Measurements from ENCODE around the gene FILIP1L. TPM values are rescaled to one million over a fixed set of nuclear protein-coding genes. Genes with fewer than 3 reads are reported as not detected.

Gene FILIP1L
- total RNA-seq, 4 donors from 2014 or later: 28.3 to 56.3 (median 43.2) TPM

DNA sequence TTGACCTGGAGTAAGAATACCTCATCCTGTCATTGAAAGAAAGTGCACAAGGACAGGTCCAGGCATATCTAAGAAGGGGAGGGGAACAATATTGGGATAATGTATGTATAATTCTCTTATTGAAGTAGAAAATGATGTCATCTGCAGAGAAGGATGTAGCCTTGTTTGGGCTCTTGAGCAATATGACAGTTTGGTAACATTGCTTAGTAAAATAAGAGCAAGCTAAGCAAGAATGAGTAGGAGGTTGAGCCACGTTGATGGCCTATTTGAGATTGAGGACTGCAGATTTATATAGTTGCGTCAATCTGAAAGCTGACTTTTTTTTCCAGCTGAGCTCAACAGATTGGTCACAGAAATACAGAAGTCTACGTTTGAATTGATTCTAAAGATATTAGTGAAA is 145.2 kb downstream of the FILIP1L start:
- TF ChIP-seq, protein P1, sequence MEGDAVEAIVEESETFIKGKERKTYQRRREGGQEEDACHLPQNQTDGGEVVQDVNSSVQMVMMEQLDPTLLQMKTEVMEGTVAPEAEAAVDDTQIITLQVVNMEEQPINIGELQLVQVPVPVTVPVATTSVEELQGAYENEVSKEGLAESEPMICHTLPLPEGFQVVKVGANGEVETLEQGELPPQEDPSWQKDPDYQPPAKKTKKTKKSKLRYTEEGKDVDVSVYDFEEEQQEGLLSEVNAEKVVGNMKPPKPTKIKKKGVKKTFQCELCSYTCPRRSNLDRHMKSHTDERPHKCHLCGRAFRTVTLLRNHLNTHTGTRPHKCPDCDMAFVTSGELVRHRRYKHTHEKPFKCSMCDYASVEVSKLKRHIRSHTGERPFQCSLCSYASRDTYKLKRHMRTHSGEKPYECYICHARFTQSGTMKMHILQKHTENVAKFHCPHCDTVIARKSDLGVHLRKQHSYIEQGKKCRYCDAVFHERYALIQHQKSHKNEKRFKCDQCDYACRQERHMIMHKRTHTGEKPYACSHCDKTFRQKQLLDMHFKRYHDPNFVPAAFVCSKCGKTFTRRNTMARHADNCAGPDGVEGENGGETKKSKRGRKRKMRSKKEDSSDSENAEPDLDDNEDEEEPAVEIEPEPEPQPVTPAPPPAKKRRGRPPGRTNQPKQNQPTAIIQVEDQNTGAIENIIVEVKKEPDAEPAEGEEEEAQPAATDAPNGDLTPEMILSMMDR (IDR thresholded peaks at IDR 0.05; ENCODE audit: low read depth): no peak

DNA sequence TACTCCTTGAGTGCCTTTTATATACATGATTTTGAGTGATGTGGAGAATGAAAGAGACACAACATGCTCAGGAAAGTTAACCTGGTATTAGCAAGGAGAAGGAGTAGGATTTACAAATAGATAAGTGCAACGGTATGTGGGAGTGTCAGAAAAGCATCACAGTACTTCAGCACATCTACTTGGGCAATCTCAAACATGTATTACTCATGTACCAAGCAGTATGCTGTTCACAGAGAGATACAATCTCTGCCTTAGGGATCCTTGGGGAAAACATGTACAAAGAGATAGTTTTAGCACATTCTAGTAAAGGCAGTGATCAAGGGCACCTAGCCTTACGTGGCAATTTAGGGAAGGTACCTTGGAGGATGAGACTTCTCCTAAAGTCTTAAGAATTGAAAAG is 146.5 kb downstream of the FILIP1L start:
- TF ChIP-seq, protein P1 (IDR thresholded peaks at IDR 0.05; ENCODE audit: low read depth): no peak

DNA sequence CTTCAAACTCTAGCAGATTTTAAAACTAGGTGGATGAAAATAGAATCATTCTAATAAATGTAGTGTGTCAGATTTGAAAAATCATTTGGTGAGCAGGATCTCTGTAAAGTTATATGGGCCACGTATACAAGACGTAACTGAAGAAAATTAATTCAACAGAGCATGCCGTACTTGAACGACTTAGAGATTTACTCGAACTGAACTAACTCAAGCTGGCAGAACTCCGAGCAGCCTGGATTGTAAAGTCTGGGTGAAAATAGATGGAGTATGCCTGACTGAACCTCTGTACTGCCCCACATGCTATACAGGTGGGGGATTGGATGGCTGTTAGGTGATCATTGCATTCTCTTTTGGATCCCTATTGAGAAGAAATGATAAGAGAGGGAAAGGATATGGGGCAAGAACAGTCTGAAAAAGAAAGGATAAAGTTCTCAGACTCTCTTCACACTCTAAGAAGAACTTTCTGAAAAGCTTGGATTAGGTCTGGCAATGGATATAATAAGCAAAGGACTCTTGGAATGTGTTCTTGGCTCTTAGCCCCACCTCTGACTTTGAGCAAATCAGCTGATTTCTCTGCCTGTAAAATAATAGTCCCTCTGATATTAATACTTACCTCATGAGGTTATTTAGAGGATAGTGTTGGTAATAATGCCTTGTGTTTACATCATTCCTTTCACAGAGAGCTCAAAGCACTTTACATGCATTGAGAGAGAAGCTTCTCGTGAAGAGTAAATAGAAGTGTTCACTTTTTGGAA is 147.5 kb downstream of the FILIP1L start:
- TF ChIP-seq, protein P1 (IDR thresholded peaks at IDR 0.05; ENCODE audit: low read depth): no peak

DNA sequence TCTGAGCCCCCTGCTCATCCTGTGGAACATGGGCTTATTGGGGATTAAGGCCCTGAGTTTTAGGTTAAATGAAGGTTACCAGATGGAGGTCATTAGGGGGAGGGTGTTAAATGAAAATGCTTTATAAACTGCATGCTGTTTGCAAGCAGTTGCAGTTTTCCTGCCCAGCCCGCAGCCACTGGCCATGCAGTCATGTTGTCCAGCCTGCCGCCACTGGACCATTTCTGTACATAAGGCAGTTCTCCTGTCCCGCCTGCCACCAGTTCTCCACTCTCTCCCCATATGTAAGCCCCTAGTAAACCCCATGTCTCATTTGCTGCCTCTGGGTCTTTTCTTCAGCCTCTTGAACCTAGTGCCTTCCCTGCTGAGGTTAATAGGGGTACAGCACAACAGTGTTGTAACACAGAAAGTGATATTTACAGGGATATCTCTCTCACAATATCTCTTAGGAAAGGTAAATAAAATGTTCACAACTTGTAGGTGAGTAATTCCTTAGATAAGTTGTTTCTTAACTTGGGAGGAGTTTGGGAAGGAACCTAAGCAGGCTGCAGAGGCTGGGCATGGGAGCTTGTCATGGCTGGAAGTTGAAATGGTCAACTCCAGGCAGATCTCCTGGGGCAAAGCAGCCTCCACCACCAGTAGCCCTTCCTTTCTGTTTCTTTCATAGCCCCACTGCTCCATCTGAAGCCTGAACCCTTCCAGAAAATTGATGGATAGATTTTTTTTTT is 148.5 kb downstream of the FILIP1L start:
- TF ChIP-seq, protein P1 (IDR thresholded peaks at IDR 0.05; ENCODE audit: low read depth): no peak

DNA sequence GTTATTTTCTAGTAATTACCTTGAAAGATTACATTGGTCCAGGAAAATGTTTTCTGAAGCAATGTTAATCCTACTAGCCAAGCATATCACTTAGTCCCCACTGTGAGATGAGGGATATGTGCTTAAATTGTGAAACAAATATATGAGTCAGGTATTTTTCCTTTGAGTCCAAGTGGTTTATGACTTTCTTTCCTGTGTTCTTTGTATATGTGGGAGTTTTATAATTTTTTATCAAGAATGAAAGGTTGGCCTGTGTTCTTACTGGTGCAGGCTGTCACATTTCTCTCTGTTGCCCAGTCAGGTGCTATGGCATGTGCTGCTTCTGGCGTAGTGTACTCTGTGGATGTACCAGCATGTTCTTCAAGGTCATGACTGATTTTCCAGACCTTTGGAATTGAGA is 149.2 kb downstream of the FILIP1L start:
- TF ChIP-seq, protein P1 (IDR thresholded peaks at IDR 0.05; ENCODE audit: low read depth): no peak

DNA sequence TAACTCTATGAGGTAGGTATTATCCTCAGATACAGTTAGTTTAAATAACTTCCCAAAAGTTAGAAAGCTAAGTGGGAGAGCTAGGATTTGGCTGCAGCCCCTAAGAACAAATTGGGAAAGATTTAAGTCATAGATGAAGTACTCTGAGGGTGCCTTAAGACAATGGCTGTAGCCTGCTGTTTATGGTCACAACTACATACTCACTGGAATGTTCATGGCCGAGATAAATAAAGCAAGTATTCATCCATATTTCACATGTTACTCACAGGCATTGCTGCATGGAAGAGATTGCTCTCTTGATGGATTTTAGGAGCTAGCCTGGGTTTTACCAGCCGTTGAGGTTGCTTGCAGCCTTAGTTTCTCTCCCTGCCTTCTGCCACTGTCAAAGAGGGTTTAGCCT is 151.6 kb downstream of the FILIP1L start:
- TF ChIP-seq, protein P1 (IDR thresholded peaks at IDR 0.05; ENCODE audit: low read depth): no peak

DNA sequence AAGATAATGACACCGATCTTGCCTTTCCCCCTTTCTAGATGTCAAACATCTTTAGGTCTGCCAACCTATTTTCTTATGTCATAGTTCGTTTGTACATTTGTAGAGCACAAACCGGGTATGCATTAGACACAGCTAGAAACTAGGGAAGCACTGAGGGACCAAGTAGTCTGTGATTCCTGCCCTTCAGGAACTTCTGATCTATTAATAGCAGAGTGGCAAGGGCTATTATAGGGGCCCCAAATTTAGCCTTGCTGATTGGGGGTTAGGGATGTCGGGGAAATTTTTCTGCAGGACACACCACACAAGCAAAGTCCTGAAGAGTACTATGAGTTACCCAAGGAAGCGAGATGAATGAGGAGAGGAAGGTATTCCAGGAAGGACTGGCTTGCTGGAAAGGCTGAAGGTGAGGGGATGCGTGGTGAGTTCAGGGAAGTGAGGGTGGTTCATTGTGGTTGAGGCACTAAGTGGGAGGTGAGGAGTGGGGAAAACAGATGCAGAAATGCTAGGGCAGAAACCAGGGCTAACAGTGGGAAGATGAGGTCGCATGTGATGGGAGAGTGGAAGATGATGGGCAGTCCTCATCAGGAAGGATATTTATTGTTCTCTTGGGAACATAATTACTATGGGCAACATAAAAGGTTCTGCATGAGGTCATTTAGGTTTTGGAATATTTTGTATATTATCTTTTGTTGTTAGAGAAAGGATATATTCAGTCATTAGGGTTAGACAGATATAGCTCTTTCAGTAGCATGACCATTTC is 152.4 kb downstream of the FILIP1L start:
- TF ChIP-seq, protein P1 (IDR thresholded peaks at IDR 0.05; ENCODE audit: low read depth): no peak

All from subcutaneous adipose tissue (tissue), 4 donors.